Muscle layer of duodenum (tissue), 2 donors: ENCODE measurements around the gene LRP11.
"Not testable (repeated sequence)": the region's sequence is repeated elsewhere in the genome, so short reads cannot be mapped to it uniquely, and the experiment has no call there.

Experiments used
- H3K27ac ChIP-seq: one replicate; pipeline ENCODE4 v1.7.0; 2013; ENCODE audit warnings: mild to moderate bottlenecking, low read length
- H3K27me3 ChIP-seq: one replicate; pipeline ENCODE4 v1.7.0; 2013; ENCODE audit warnings: low read depth, mild to moderate bottlenecking, control low read depth, low read length
- H3K36me3 ChIP-seq, 2 donors: one replicate each; pipeline ENCODE4 v1.7.0; 2013; ENCODE audit warnings: low read length in 2 of 2, control low read depth in 1 of 2, mild to moderate bottlenecking in 1 of 2; ENCODE audit not compliant: insufficient read depth in 2 of 2, control insufficient read depth in 1 of 2
- H3K4me1 ChIP-seq, 2 donors: one replicate each; pipeline ENCODE4 v1.7.0; 2013; ENCODE audit warnings: low read length in 2 of 2, mild to moderate bottlenecking in 2 of 2, control low read depth in 1 of 2, moderate library complexity in 1 of 2; ENCODE audit not compliant: insufficient read depth in 2 of 2, control insufficient read depth in 1 of 2
- H3K4me3 ChIP-seq, 2 donors: one replicate each; pipeline ENCODE4 v1.7.0; 2013; ENCODE audit warnings: low read length in 2 of 2, low read depth in 1 of 2, mild to moderate bottlenecking in 1 of 2
- H3K9me3 ChIP-seq, 2 donors: one replicate each; pipeline ENCODE4 v1.7.0; 2013; ENCODE audit warnings: low read length in 2 of 2, control low read depth in 1 of 2, mild to moderate bottlenecking in 1 of 2; ENCODE audit not compliant: control insufficient read depth in 1 of 2
- donor health status: healthy.

The LRP11 gene

GRCh38 chr6:149855741-149856140 is 8.4 kb downstream of the LRP11 start:
- H3K27me3 ChIP-seq: no peaks in the 10 kb centered on the region
- no peak overlapping the region for H3K4me3 ChIP-seq
- no peak overlapping the region for H3K27ac ChIP-seq
- peaks cover 0 to 4% of the 10 kb centered on the region in 2 donors for H3K4me1 ChIP-seq
- no peaks in the 10 kb centered on the region for H3K9me3 ChIP-seq
- peaks cover 7 to 8% of the 10 kb centered on the region in 2 donors for H3K36me3 ChIP-seq

DNA sequence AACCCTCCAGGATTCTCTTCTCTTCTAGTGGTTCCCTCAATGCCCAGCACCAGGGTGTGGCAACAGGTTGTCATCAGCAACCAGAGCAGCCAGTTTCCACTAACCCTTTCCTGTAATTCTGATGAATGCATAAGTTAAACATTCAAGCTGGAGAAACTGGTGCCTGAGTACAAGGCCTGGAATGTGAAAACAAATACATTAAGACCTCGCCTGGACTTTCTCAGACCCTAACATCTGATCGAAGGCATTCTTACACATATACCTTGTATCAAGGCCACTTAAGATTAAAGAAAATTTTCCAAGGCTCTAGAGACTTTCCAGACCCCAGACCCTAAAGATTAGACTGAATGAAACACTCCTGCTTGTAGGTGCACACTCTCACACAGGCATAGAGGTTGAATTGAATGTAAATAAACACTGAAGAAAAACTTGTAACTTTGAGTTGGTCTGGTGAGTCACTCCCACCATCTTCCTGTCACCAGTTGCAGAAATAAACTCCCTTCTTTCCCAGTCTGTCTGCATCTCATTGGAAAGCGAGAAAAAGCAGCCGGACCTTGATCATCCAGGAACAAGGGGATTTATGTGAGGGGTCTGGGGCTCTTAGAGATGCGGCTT is 9.0 kb downstream of the LRP11 start:
- Histone ChIP-seq H3K27me3 (no peaks in the 10 kb centered on the region), H3K36me3 (peaks cover 8 to 11% of the 10 kb centered on the region in 2 donors), H3K27ac (peak overlapping the region; percentile 1), H3K9me3 (no peaks in the 10 kb centered on the region), H3K4me3 (no peak overlapping the region), H3K4me1 (peaks cover 0 to 4% of the 10 kb centered on the region in 2 donors)

DNA sequence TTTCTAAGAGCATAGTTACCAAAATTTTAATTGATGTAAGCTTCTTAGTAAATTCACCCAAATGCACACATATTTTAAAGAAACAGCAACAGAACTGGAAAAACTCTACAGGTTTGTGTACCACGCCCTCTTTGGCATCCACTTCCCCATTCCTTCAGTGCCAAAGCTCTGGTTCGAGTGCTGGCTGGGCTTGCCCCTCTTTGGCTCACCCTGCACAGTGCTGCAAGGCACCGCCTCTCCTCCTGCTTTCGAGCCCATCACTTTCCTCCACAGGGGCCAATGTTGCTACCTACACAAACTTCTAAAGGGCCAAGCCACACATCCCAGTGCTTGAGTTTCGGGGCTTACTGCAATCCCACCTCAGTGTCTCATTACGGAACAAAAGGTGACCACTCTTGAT is 9.6 kb downstream of the LRP11 start:
- no peak overlapping the region for H3K27ac ChIP-seq
- no peaks in the 10 kb centered on the region for H3K27me3 ChIP-seq
- peaks cover 8 to 11% of the 10 kb centered on the region in 2 donors for H3K36me3 ChIP-seq
- H3K4me1 ChIP-seq: peaks cover 0 to 4% of the 10 kb centered on the region in 2 donors
- H3K9me3 ChIP-seq: no peaks in the 10 kb centered on the region
- H3K4me3 ChIP-seq: no peak overlapping the region

DNA sequence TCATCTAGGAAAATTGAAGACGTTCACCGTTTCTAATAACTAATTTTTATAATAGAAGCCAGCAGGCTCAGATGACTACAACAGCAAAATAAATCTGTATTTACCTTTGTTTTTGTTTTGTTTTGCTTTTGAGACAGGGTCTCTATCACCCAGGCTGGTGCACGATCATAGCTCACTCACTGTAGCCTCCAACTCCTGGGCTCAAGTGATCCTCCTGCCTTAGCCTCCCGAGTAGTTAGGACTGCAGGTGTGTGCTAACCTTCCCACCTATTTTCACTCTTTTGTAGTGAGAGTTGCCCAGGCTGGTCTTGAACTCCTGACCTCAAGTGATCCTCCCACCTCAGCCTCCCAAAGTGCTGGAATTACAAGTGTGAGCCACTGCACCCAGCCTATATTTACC is 10.1 kb downstream of the LRP11 start:
- not testable (repeated sequence) for H3K9me3 ChIP-seq, H3K4me3 ChIP-seq, H3K4me1 ChIP-seq, H3K27me3 ChIP-seq, H3K27ac ChIP-seq
- peaks cover 8 to 11% of the 10 kb centered on the region in 2 donors for H3K36me3 ChIP-seq

DNA sequence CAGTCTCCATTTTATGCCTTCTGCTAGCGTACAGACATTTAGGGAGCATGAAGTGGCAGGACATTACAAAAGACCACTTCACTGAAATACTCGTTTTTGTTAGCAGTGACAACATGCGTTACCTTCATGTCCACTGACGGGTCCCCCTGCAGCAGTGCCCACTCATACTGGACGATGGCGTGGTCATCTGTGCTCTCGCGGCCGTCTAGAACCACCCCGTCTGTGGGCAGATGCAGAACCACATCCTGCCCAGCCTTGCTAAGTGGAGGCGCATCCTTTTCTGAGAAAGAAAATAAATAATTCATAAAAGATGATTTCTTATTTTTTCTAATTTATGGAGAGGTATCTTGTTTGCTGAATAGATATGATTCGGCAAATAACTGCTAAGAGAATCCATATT is 11.3 kb downstream of the LRP11 start:
- H3K9me3 ChIP-seq: no peaks in the 10 kb centered on the region
- no peak overlapping the region for H3K27ac ChIP-seq
- H3K36me3 ChIP-seq: peaks cover 8 to 11% of the 10 kb centered on the region in 2 donors

GRCh38 chr6:149852180-149852579 is 12.0 kb downstream of the LRP11 start:
- no peaks in the 10 kb centered on the region for H3K27me3 ChIP-seq
- H3K9me3 ChIP-seq: no peaks in the 10 kb centered on the region
- H3K36me3 ChIP-seq: peaks cover 8 to 11% of the 10 kb centered on the region in 2 donors
- H3K4me3 ChIP-seq: no peak overlapping the region
- no peak overlapping the region for H3K27ac ChIP-seq
- H3K4me1 ChIP-seq: peaks cover 3 to 12% of the 10 kb centered on the region in 2 donors

More for the DNA sequence above, 11.3 kb downstream of the LRP11 start:
- peaks cover 0 to 5% of the 10 kb centered on the region in 2 donors for H3K4me1 ChIP-seq
- no peak overlapping the region for H3K4me3 ChIP-seq
- no peaks in the 10 kb centered on the region for H3K27me3 ChIP-seq

GRCh38 chr6:149851461-149852110 is 12.6 kb downstream of the LRP11 start:
- Histone ChIP-seq H3K27ac (no peak overlapping the region), H3K9me3 (no peaks in the 10 kb centered on the region), H3K4me1 (peaks cover 5 to 16% of the 10 kb centered on the region in 2 donors)

GRCh38 chr6:149848343-149848742 is 15.8 kb downstream of the LRP11 start:
- H3K27ac ChIP-seq, H3K4me3 ChIP-seq, H3K27me3 ChIP-seq, H3K9me3 ChIP-seq: not testable (repeated sequence)
- H3K4me1 ChIP-seq: peaks cover 5 to 20% of the 10 kb centered on the region in 2 donors
- peaks cover 8 to 11% of the 10 kb centered on the region in 2 donors for H3K36me3 ChIP-seq

More at GRCh38 chr6:149851461-149852110, 12.6 kb downstream of the LRP11 start:
- Histone ChIP-seq H3K27me3 (no peaks in the 10 kb centered on the region), H3K4me3 (no peak overlapping the region), H3K36me3 (peaks cover 8 to 11% of the 10 kb centered on the region in 2 donors)

GRCh38 chr6:149847939-149848267 is 16.3 kb downstream of the LRP11 start:
- Histone ChIP-seq H3K27me3 (no peaks in the 10 kb centered on the region), H3K4me1 (peaks cover 5 to 20% of the 10 kb centered on the region in 2 donors), H3K9me3 (no peaks in the 10 kb centered on the region), H3K27ac (no peak overlapping the region), H3K36me3 (peaks cover 8 to 11% of the 10 kb centered on the region in 2 donors), H3K4me3 (no peak overlapping the region)

DNA sequence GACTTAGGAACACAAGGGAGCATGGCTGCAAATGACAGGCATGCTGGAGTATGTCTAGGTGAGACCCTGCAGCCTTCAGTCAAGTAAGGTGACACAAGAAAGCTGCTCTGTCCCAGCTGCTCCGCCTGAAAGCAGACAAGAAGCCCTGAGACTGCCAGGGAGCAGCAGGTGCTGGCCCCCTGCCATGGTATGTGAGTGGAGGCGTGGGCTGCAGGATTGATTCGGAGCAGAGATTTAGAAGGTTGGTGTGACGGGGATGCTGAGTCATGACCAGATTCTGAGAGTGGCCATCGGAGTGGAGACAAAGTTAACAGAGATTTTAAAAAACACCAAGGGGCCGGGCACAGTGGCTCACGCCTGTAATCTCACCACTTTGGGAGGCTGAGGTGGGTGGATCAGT is 17.8 kb downstream of the LRP11 start:
- peaks cover 7% of the 10 kb centered on the region in 2 donors for H3K36me3 ChIP-seq
- no peaks in the 10 kb centered on the region for H3K27me3 ChIP-seq
- peaks cover 11 to 20% of the 10 kb centered on the region in 2 donors for H3K4me1 ChIP-seq
- no peaks in the 10 kb centered on the region for H3K9me3 ChIP-seq
- no peak overlapping the region for H3K27ac ChIP-seq
- no peak overlapping the region for H3K4me3 ChIP-seq

DNA sequence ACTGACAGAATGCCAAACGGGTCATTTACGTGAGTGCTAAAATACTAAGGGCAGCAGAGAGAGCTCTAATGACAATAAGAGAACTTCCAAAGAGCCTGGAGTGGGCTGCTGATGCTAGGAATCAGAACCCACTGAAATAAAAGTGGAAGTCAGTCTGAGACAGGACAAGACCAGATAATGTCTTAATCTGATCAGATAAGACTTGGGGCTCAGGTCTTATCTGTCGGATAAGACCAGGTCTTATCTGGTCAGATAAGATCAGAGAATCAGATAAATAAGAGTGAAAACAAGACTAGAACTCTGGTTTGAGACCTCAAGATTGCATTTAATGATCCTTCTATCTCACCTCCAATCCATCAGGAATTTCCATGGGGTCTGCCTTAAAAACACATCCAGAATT is 18.6 kb downstream of the LRP11 start:
- Histone ChIP-seq H3K27me3 (no peaks in the 10 kb centered on the region), H3K36me3 (peaks cover 0 to under 1% of the 10 kb centered on the region in 2 donors), H3K4me1 (peaks cover 11 to 25% of the 10 kb centered on the region in 2 donors), H3K9me3 (no peaks in the 10 kb centered on the region), H3K27ac (no peak overlapping the region), H3K4me3 (no peak overlapping the region)
